A204.1 (cell line): Measurements from ENCODE around the gene SPRR2D.
"Not testable (repeated sequence)": the region's sequence is repeated elsewhere in the genome, so short reads cannot be mapped to it uniquely, and the experiment has no call there.

Source experiments
- FAIRE-seq: peaks from 2 replicates; lab custom pipeline; 2012; peaks lifted over from hg19 to GRCh38; lab: Jason Lieb, UNC

The SPRR2D gene

GRCh38 chr1:153040950-153041631, at the start of gene SPRR2D:
TSS of gene SPRR2D (minus strand) at chr1:153041120. CDS start at chr1:153040346, 774 bp downstream.
- FAIRE-seq = no peak

- FAIRE-seq = no peak
Measured at GRCh38 chr1:153087652-153088051, 46.7 kb upstream of the SPRR2D start.

GRCh38 chr1:153081736-153082135, 40.8 kb upstream of the SPRR2D start:
- no peak for FAIRE-seq

GRCh38 chr1:153072806-153073726, 32.1 kb upstream of the SPRR2D start:
- no peak for FAIRE-seq

GRCh38 chr1:153071511-153071910, 30.6 kb upstream of the SPRR2D start, which contains the start of gene SPRR2B:
TSS of gene SPRR2B (minus strand) at chr1:153071611. CDS start at chr1:153070839, 772 bp downstream.
- no peak for FAIRE-seq

- FAIRE-seq = no peak
Measured at GRCh38 chr1:153070243-153070642, 29.3 kb upstream of the SPRR2D start.

- no peak for FAIRE-seq
Measured at GRCh38 chr1:153058826-153059784, 18.2 kb upstream of the SPRR2D start.

GRCh38 chr1:153058154-153058553, 17.2 kb upstream of the SPRR2D start:
- peak; percentile 64 for FAIRE-seq

- no peak for FAIRE-seq
Measured at GRCh38 chr1:153057375-153057774, 16.5 kb upstream of the SPRR2D start, which contains the start of gene SPRR2A. TSS of gene SPRR2A (minus strand) at chr1:153057512. CDS start at chr1:153056735, 777 bp downstream.

- FAIRE-seq = not testable (repeated sequence)
Measured at GRCh38 chr1:153056111-153056510, 15.2 kb upstream of the SPRR2D start.

GRCh38 chr1:153049211-153049610, 8.3 kb upstream of the SPRR2D start:
- no peak for FAIRE-seq

GRCh38 chr1:153035211-153035610, 5.7 kb downstream of the SPRR2D start:
- no peak for FAIRE-seq

- no peak for FAIRE-seq
Measured at GRCh38 chr1:153032677-153033308, 8.1 kb downstream of the SPRR2D start.

GRCh38 chr1:153032073-153032472, 8.8 kb downstream of the SPRR2D start:
- no peak for FAIRE-seq

- no peak for FAIRE-seq
Measured at GRCh38 chr1:153030895-153031294, 10.0 kb downstream of the SPRR2D start, which contains the start of gene SPRR1B. TSS of gene SPRR1B (plus strand) at chr1:153031203. CDS start at chr1:153032346, 1,143 bp downstream.

- no peak for FAIRE-seq
Measured at GRCh38 chr1:153028766-153029165, 12.2 kb downstream of the SPRR2D start.

GRCh38 chr1:153025797-153026196, 15.1 kb downstream of the SPRR2D start:
- no peak for FAIRE-seq

GRCh38 chr1:153024413-153024812, 16.5 kb downstream of the SPRR2D start:
- FAIRE-seq = no peak

GRCh38 chr1:153023109-153023508, 17.8 kb downstream of the SPRR2D start:
- no peak for FAIRE-seq

- FAIRE-seq = not testable (repeated sequence)
Measured at GRCh38 chr1:153022340-153022739, 18.6 kb downstream of the SPRR2D start.

GRCh38 chr1:153021829-153022228, 19.1 kb downstream of the SPRR2D start:
- FAIRE-seq = not testable (repeated sequence)
